Measurements from ENCODE around the gene SCAMP1.

The SCAMP1 gene

DNA sequence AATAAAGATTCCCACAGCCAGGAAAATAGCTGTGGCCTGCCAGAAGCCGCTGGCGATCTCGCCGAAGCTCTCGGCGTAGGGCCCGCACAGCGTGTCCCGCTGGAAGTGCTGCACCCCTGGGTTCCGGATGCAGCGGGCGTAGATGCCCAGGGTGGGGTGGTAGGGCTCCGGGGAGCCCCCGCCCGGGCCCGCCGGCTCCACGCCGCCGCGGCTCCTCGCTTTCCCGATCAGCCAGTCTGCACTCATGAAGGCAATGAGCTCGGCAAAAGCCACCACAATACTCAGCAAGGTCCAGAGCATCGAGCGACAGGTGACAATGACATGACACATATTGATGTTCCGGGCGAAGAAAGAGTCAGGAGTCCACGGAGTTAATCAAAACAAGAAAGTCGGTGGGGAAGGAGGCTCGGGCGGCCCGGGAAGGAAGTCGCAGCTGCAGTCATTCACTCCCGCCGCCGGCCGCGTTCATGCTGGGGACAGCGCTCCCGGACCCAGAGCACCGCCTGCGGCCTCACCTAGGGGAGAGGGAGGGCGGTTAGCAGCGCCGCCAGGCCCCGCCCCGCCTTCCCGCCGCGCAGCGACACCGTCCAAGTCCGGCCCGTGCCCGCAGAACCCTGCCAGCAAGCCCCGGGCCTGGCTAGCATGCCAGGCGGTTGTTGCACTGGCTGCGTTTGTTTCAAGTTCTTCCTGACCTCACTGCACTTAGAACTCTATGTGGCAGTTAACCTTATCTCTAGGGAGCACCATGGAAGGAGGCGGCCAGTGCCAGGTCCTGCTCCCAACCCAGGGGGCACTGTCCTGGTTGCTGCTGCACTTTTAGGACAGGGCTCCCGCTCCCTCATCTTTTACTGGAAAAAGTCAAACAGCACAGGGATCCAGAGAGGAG, 149.7 kb downstream of the SCAMP1 start:
- Mint-ChIP-seq H3K4me3 (peak overlapping the region; percentile 59 to 79 (median 73)), H3K27ac (peak overlapping the region; percentile 81 to 93 (median 91)), H3K9me3 (no peaks in the 10 kb centered on the region), H3K4me1 (peaks cover 90% of the 10 kb centered on the region), H3K27me3 (ENCODE audit: low read depth) (no peaks in the 10 kb centered on the region), H3K36me3 (ENCODE audit: low read depth) (peaks cover 46% of the 10 kb centered on the region)
- TF ChIP-seq, protein P1, sequence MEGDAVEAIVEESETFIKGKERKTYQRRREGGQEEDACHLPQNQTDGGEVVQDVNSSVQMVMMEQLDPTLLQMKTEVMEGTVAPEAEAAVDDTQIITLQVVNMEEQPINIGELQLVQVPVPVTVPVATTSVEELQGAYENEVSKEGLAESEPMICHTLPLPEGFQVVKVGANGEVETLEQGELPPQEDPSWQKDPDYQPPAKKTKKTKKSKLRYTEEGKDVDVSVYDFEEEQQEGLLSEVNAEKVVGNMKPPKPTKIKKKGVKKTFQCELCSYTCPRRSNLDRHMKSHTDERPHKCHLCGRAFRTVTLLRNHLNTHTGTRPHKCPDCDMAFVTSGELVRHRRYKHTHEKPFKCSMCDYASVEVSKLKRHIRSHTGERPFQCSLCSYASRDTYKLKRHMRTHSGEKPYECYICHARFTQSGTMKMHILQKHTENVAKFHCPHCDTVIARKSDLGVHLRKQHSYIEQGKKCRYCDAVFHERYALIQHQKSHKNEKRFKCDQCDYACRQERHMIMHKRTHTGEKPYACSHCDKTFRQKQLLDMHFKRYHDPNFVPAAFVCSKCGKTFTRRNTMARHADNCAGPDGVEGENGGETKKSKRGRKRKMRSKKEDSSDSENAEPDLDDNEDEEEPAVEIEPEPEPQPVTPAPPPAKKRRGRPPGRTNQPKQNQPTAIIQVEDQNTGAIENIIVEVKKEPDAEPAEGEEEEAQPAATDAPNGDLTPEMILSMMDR (IDR thresholded peaks at IDR 0.05; ENCODE audit: unreplicated experiment in 3 of 3): no peak

- Mint-ChIP-seq H3K4me3 (peak overlapping the region in 2 of 3 experiments; percentile 7 to 48), H3K9me3 (no peaks in the 10 kb centered on the region), H3K4me1 (peaks cover 91% of the 10 kb centered on the region), H3K27ac (peak overlapping the region in 2 of 3 experiments; percentile 81 to 89), H3K27me3 (ENCODE audit: low read depth) (no peaks in the 10 kb centered on the region), H3K36me3 (ENCODE audit: low read depth) (peaks cover 52% of the 10 kb centered on the region)
- TF ChIP-seq, protein P1 (IDR thresholded peaks at IDR 0.05; ENCODE audit: unreplicated experiment in 3 of 3): no peak
Measured at GRCh38 chr5:78511121-78511906, 150.9 kb downstream of the SCAMP1 start.

DNA sequence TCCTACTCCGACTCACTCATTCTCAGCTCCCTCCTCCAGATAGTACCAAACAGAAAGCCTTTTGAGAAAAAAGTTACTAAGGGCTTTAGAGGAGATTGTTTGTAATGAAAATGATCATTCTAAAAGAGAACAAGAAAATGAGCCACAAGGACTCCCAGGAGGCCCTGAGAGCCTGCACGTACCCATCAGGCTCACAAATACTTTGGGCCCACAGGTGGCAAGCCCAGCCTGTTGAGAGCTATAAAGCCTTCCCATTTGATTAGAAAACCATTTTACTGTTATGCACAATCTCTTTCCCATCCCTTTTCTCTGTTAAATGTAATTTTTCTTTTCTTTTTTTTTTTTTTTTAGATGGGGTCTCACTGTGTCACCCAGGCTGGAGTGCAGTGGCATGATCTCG, 152.0 kb downstream of the SCAMP1 start:
- H3K4me1 Mint-ChIP-seq: peaks cover 89% of the 10 kb centered on the region
- H3K4me3 Mint-ChIP-seq: no peak overlapping the region
- H3K9me3 Mint-ChIP-seq: no peaks in the 10 kb centered on the region
- H3K27ac Mint-ChIP-seq: no peak overlapping the region
- peaks cover 56% of the 10 kb centered on the region for H3K36me3 Mint-ChIP-seq (ENCODE audit: low read depth)
- TF ChIP-seq, protein P1 (IDR thresholded peaks at IDR 0.05; ENCODE audit: unreplicated experiment in 3 of 3): no peak
- no peaks in the 10 kb centered on the region for H3K27me3 Mint-ChIP-seq (ENCODE audit: low read depth)

DNA sequence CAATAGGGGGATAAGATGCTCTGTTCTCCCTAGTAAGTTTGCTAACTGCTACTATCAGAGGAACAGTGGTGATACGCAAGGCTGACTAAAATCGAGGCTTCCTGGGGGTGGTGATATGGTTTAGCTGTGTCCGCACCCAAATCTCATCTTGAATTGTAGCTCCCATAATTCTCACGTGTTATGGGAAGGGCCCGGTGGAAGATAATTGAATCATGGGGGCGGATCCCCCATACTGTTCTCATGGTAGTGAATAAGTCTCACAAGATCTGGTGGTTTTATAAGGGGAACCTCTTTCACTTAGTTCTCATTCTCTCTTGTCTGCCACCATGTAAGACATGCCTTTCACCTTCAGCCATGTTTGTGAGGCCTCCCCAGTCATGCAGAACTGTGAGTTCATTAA, 153.0 kb downstream of the SCAMP1 start:
- H3K4me3 Mint-ChIP-seq: no peak overlapping the region

GRCh38 chr5:78514427-78515330, 154.3 kb downstream of the SCAMP1 start:
- Mint-ChIP-seq H3K4me3 (no peak overlapping the region), H3K4me1 (peaks cover 85% of the 10 kb centered on the region), H3K27me3 (ENCODE audit: low read depth) (no peaks in the 10 kb centered on the region), H3K9me3 (no peaks in the 10 kb centered on the region), H3K36me3 (ENCODE audit: low read depth) (peaks cover 51% of the 10 kb centered on the region), H3K27ac (peak overlapping the region; percentile 9 to 63 (median 27))
- TF ChIP-seq, protein P1 (IDR thresholded peaks at IDR 0.05; ENCODE audit: unreplicated experiment in 3 of 3): no peak

More for the DNA sequence above, 153.0 kb downstream of the SCAMP1 start:
- Mint-ChIP-seq H3K36me3 (ENCODE audit: low read depth) (peaks cover 53% of the 10 kb centered on the region), H3K9me3 (no peaks in the 10 kb centered on the region), H3K27ac (no peak overlapping the region), H3K27me3 (ENCODE audit: low read depth) (no peaks in the 10 kb centered on the region), H3K4me1 (peaks cover 89% of the 10 kb centered on the region)
- TF ChIP-seq, protein P1 (IDR thresholded peaks at IDR 0.05; ENCODE audit: unreplicated experiment in 3 of 3): no peak
